ENCODE data around the gene HSPA6.

DNA sequence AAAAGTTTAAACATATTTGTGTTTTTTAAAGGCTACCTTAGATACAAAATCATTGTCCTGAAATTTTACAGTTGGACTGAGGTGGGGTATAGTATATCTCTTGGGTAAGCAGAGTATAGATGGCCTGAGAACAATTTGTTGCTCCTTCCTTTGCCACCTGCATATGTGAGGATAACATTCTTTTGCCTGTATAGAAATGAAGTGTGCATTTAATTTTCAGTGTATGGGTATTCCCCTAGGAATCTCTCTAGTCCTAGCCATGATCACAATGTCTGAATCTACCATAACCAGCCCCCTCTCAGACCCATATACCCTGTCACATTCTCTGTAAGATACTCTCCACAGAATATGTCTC lies 21.0 kb upstream of the HSPA6 start:
- TF ChIP-seq, protein P1, sequence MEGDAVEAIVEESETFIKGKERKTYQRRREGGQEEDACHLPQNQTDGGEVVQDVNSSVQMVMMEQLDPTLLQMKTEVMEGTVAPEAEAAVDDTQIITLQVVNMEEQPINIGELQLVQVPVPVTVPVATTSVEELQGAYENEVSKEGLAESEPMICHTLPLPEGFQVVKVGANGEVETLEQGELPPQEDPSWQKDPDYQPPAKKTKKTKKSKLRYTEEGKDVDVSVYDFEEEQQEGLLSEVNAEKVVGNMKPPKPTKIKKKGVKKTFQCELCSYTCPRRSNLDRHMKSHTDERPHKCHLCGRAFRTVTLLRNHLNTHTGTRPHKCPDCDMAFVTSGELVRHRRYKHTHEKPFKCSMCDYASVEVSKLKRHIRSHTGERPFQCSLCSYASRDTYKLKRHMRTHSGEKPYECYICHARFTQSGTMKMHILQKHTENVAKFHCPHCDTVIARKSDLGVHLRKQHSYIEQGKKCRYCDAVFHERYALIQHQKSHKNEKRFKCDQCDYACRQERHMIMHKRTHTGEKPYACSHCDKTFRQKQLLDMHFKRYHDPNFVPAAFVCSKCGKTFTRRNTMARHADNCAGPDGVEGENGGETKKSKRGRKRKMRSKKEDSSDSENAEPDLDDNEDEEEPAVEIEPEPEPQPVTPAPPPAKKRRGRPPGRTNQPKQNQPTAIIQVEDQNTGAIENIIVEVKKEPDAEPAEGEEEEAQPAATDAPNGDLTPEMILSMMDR (optimal IDR thresholded peaks at IDR 0.05 in 1 of 3, IDR thresholded peaks at IDR 0.05 in 1 of 3, conservative IDR thresholded peaks at IDR 0.05 in 1 of 3; ENCODE audit: extremely low read depth in 1 of 3, insufficient read depth in 2 of 3, low read length in 3 of 3): no peak
- TF ChIP-seq EZH2 (IDR thresholded peaks at IDR 0.05; ENCODE audit: low read length): no peak
